Measurements from ENCODE around the gene MIPOL1. TPM values are rescaled to one million over a fixed set of nuclear protein-coding genes. Genes with fewer than 3 reads are reported as not detected.

The MIPOL1 gene
- total and polyA plus RNA-seq, 7 donors: 1.2 to 21.6 (median 11.7) TPM

- intact Hi-C loops (cut with DNase I): no loop called here
- Histone ChIP-seq H3K9me3 (no peaks in the 10 kb centered on the region), H3K4me1 (peaks cover 0 to 20% (median 9%) of the 10 kb centered on the region in 4 donors), H3K27ac (no peak overlapping the region), H3K36me3 (no peaks in the 10 kb centered on the region), H3K27me3 (no peaks in the 10 kb centered on the region), H3K4me3 (no peak overlapping the region)
- DNase-seq: no peak
- no peak for TF ChIP-seq CTCF (IDR thresholded peaks at IDR 0.05)
- TF ChIP-seq POLR2AphosphoS5 (IDR thresholded peaks at IDR 0.05): no peak
- no peak for TF ChIP-seq EP300 (IDR thresholded peaks at IDR 0.05)
- no peak for TF ChIP-seq POLR2A (IDR thresholded peaks at IDR 0.05)
- WGBS, 2 donors: 85 to 92% methylated on average over 8 of the region's 8 CpGs
Measured at GRCh38 chr14:37170237-37170636, 27.5 kb upstream of the MIPOL1 start.

GRCh38 chr14:37170993-37171392 is 26.7 kb upstream of the MIPOL1 start:
- DNase-seq: no peak
- intact Hi-C loops (cut with DNase I): no loop called here
- Histone ChIP-seq H3K9me3 (no peaks in the 10 kb centered on the region), H3K36me3 (no peaks in the 10 kb centered on the region), H3K4me1 (peaks cover 0 to 20% (median 9%) of the 10 kb centered on the region in 4 donors), H3K27me3 (no peaks in the 10 kb centered on the region), H3K4me3 (no peak overlapping the region), H3K27ac (no peak overlapping the region)
- 81 to 83% methylated on average over 9 to 10 of the region's 10 CpGs for WGBS, 2 donors
- TF ChIP-seq POLR2AphosphoS5 (IDR thresholded peaks at IDR 0.05): no peak
- TF ChIP-seq POLR2A (IDR thresholded peaks at IDR 0.05): no peak
- no peak for TF ChIP-seq EP300 (IDR thresholded peaks at IDR 0.05)

- TF ChIP-seq POLR2A (IDR thresholded peaks at IDR 0.05): no peak
- no peak for TF ChIP-seq POLR2AphosphoS5 (IDR thresholded peaks at IDR 0.05)
- TF ChIP-seq EP300 (IDR thresholded peaks at IDR 0.05): no peak
- no peak for TF ChIP-seq CTCF (IDR thresholded peaks at IDR 0.05)
- H3K27ac ChIP-seq: peak overlapping the region; percentile 89 to 92 (median 90)
- H3K36me3 ChIP-seq: no peaks in the 10 kb centered on the region
- no peak for DNase-seq
- peaks cover 0 to 20% (median 9%) of the 10 kb centered on the region in 4 donors for H3K4me1 ChIP-seq
- 1 to 6% methylated on average over 6 of the region's 6 CpGs for WGBS, 2 donors
- intact Hi-C loops (cut with DNase I): loop anchor here (2.0 kb wide), 1 partner anchor 25 kb away; the partner anchor contains the start of gene MIPOL1
- H3K27me3 ChIP-seq: no peaks in the 10 kb centered on the region
- H3K9me3 ChIP-seq: no peaks in the 10 kb centered on the region
- peak overlapping the region; percentile 56 to 82 (median 66) for H3K4me3 ChIP-seq
Measured at GRCh38 chr14:37171678-37172023, 26.1 kb upstream of the MIPOL1 start.

- intact Hi-C loops (cut with DNase I): loop anchor here (2.0 kb wide), 1 partner anchor 25 kb away; the partner anchor contains the start of gene MIPOL1
- peak within 1 kb of the TSS; percentile 89 to 92 (median 90) for H3K27ac ChIP-seq
- H3K4me1 ChIP-seq: peaks cover 0 to 20% (median 9%) of the 10 kb centered on the region in 4 donors
- no peaks in the 10 kb centered on the region for H3K36me3 ChIP-seq
- TF ChIP-seq POLR2AphosphoS5 (IDR thresholded peaks at IDR 0.05) (peak; percentile 48 to 76 (median 66)), EP300 (IDR thresholded peaks at IDR 0.05) (no peak), POLR2A (IDR thresholded peaks at IDR 0.05) (peak; percentile 26 to 50)
- peak; percentile 87 for DNase-seq
- no peaks in the 10 kb centered on the region for H3K27me3 ChIP-seq
- WGBS, 2 donors: 2 to 3% methylated on average over 66 of the region's 66 CpGs
- H3K9me3 ChIP-seq: no peaks in the 10 kb centered on the region
- peak within 1 kb of the TSS; percentile 56 to 82 (median 66) for H3K4me3 ChIP-seq
Measured at GRCh38 chr14:37172024-37172869, 25.5 kb upstream of the MIPOL1 start, which contains the start of gene SLC25A21. Gene SLC25A21, minus strand, starts transcription at chr14:37172606.

GRCh38 chr14:37172936-37173614 is 24.7 kb upstream of the MIPOL1 start:
- DNase-seq: no peak
- TF ChIP-seq POLR2A (IDR thresholded peaks at IDR 0.05) (no peak), CTCF (IDR thresholded peaks at IDR 0.05) (no peak)
- Histone ChIP-seq H3K4me3 (peak overlapping the region; percentile 56 to 82 (median 66)), H3K27me3 (no peaks in the 10 kb centered on the region), H3K4me1 (peaks cover 0 to 20% (median 9%) of the 10 kb centered on the region in 4 donors), H3K9me3 (no peaks in the 10 kb centered on the region), H3K27ac (peak overlapping the region; percentile 89 to 92 (median 90)), H3K36me3 (no peaks in the 10 kb centered on the region)
- 24 to 61% methylated on average over 5 of the region's 5 CpGs for WGBS, 2 donors
- intact Hi-C loops (cut with DNase I): loop anchor here (2.0 kb wide), 1 partner anchor 24 kb away; the partner anchor contains the start of gene MIPOL1
